Endothelial cell of umbilical vein (primary cell): ENCODE data around the gene RPS8. TPM values are rescaled to one million over a fixed set of nuclear protein-coding genes. Genes with fewer than 3 reads are reported as not detected.

ENCODE experiments used
- BruUV-seq: library from RNA; stranded (reverse); fragments of 400-500 nt; replicated peaks from 2 replicates; lab custom pipeline; 2021; lab: Mats Ljungman, UMichigan
- CTCF ChIA-PET: fragments of 300-600, 350-600 bp; sonication (Branson Sonifier 250); formaldehyde crosslinking; loops from one replicate; lab custom pipeline; 2021; ENCODE audit warnings: antibody characterized with exemption, inconsistent platforms; lab: Charles Lee
- POLR2A ChIA-PET: fragments of 300-600, 350-600 bp; sonication (Branson Sonifier 250); formaldehyde crosslinking; loops from one replicate; lab custom pipeline; 2021; ENCODE audit warnings: antibody characterized with exemption, inconsistent platforms; lab: Charles Lee
- DNase-seq: peaks from one replicate; pipeline ENCODE4 v3.0.0-alpha.2; 2011; ENCODE audit warnings: low read depth, low spot score
- FAIRE-seq: peaks from 2 replicates; lab custom pipeline; 2011; peaks lifted over from hg19 to GRCh38; lab: Jason Lieb, UNC
- H2AFZ ChIP-seq: 2 replicates; pipeline ENCODE4 v1.6.0; 2012; ENCODE audit warnings: low read depth, low read length, control low read depth, inconsistent platforms
- H3K27ac ChIP-seq: 2 replicates; pipeline ENCODE4 v1.5.1; 2011; ENCODE audit warnings: low read depth, mild to moderate bottlenecking, control low read depth, low read length, moderate library complexity; ENCODE audit not compliant: insufficient read depth
- H3K27me3 ChIP-seq, 2 experiments: 2 replicates each; pipeline versions ENCODE4 v1.6.0 to v1.6.1; 2011; ENCODE audit warnings: low read length in 2 of 2, mixed read lengths in 1 of 2; ENCODE audit not compliant: control insufficient read depth in 2 of 2, insufficient read depth in 2 of 2
- H3K36me3 ChIP-seq, 2 experiments: 2 replicates in 1 of 2; 3 replicates in 1 of 2; pipeline ENCODE4 v1.5.1; 2011; ENCODE audit warnings: low read length in 2 of 2, mild to moderate bottlenecking in 1 of 2, moderate library complexity in 1 of 2; ENCODE audit not compliant: control insufficient read depth in 2 of 2, insufficient read depth in 2 of 2; ENCODE audit errors: extremely low read depth in 1 of 2
- H3K4me1 ChIP-seq: 3 replicates; pipeline ENCODE4 v1.5.1; 2011; ENCODE audit warnings: mild to moderate bottlenecking, low read length; ENCODE audit not compliant: control insufficient read depth, insufficient read depth; ENCODE audit errors: extremely low read depth
- H3K4me2 ChIP-seq: 2 replicates; pipeline ENCODE4 v1.6.1; 2011; ENCODE audit warnings: low read length, control low read depth, mixed read lengths; ENCODE audit not compliant: insufficient read depth
- H3K4me3 ChIP-seq, 3 experiments: fragments of 200-600 bp in 1 of 3; sonication (generic), shearing (Covaris generic) in 1 of 3; replicated peaks in 1 of 3; 2 replicates each; pipeline ENCODE4 v1.5.1; 2011 to 2016; ENCODE audit warnings: control low read depth in 3 of 3, low read length in 3 of 3, mild to moderate bottlenecking in 2 of 3, inconsistent platforms in 1 of 3, low read depth in 1 of 3, moderate library complexity in 1 of 3; ENCODE audit not compliant: insufficient read depth in 1 of 3
- H3K79me2 ChIP-seq: 2 replicates; pipeline ENCODE4 v1.6.0; 2012; ENCODE audit warnings: low read length, inconsistent platforms; ENCODE audit not compliant: control insufficient read depth, insufficient read depth
- H3K9ac ChIP-seq: replicated peaks from 2 replicates; pipeline ENCODE3; 2011; ENCODE audit warnings: low read length, control low read depth; ENCODE audit not compliant: insufficient read depth; ENCODE audit errors: extremely low read depth
- H3K9me1 ChIP-seq: replicated peaks from 3 replicates; pipeline ENCODE4 v1.6.0; 2011; ENCODE audit warnings: mild to moderate bottlenecking, low read length; ENCODE audit not compliant: control insufficient read depth, insufficient read depth; ENCODE audit errors: extremely low read depth
- H3K9me3 ChIP-seq: replicated peaks from 2 replicates; pipeline ENCODE4 v1.5.1; 2012; ENCODE audit warnings: low read length, inconsistent platforms; ENCODE audit not compliant: control insufficient read depth, insufficient read depth
- H4K20me1 ChIP-seq: replicated peaks from 2 replicates; pipeline ENCODE3; 2011; ENCODE audit warnings: mild to moderate bottlenecking, low read length; ENCODE audit not compliant: control insufficient read depth, insufficient read depth; ENCODE audit errors: extremely low read depth
- EZH2 ChIP-seq: IDR thresholded peaks from 2 replicates; pipeline ENCODE4 v1.6.1; 2012; ENCODE audit warnings: borderline replicate concordance, low read depth, mild to moderate bottlenecking, moderate library complexity, low read length, inconsistent platforms; ENCODE audit not compliant: severe bottlenecking
- FOS ChIP-seq: IDR thresholded peaks from 2 replicates; pipeline ENCODE4 v1.6.1; 2011; ENCODE audit warnings: mild to moderate bottlenecking, low read length, moderate library complexity, borderline replicate concordance; ENCODE audit not compliant: insufficient read depth
- GATA2 ChIP-seq: IDR thresholded peaks from 2 replicates; pipeline ENCODE4 v1.7.0; 2011; ENCODE audit warnings: low read depth, mild to moderate bottlenecking, moderate library complexity, mixed read lengths, low read length; ENCODE audit not compliant: insufficient read length, insufficient read depth
- JUN ChIP-seq: IDR thresholded peaks from 2 replicates; pipeline ENCODE4 v1.6.1; 2011; ENCODE audit warnings: borderline replicate concordance, low read depth; ENCODE audit not compliant: insufficient read length, insufficient read depth
- MAX ChIP-seq: IDR thresholded peaks from 2 replicates; pipeline ENCODE4 v1.6.1; 2011; ENCODE audit not compliant: insufficient read depth, insufficient read length
- MYC ChIP-seq: IDR thresholded peaks from one replicate; pipeline ENCODE4 v1.6.1; 2011; ENCODE audit warnings: mild to moderate bottlenecking, low read depth, low read length
- POLR2A ChIP-seq: IDR thresholded peaks from 2 replicates; pipeline ENCODE4 v1.6.1; 2012; ENCODE audit warnings: low read depth, mild to moderate bottlenecking, control low read depth, low read length
- POLR2AphosphoS5 ChIP-seq: IDR thresholded peaks from 2 replicates; pipeline ENCODE4 v1.6.1; 2012; ENCODE audit warnings: low read depth, mild to moderate bottlenecking, control low read depth, low read length, moderate library complexity; ENCODE audit not compliant: insufficient read depth
- dilution Hi-C: fragments of 300-500 bp; cut with MboI; formaldehyde crosslinking; loops from one replicate; pipeline ENCODE4 v1.15.0; 2019; ENCODE audit warnings: low sequenced_read_pairs; ENCODE audit not compliant: extremely low pct_ligation_motif_present
- intact Hi-C: fragments of 100-400 bp; cut with micrococcal nuclease; formaldehyde crosslinking; loops from one replicate; pipeline ENCODE4 v1.10.0; 2022
- polyA plus RNA-seq, 4 experiments: library from polyadenylated mRNA; depleted of rRNA in 3 of 4; stranded (reverse) in 3 of 4; unstranded in 1 of 4; fragments of >200 nt; gene quantifications; 2 replicates each; pipeline versions ENCODE4 v1.2.1 to v1.2.3, GENCODE V29; 2011 to 2012; ENCODE audit warnings: missing spikeins in 1 of 4
- total RNA-seq: library from RNA; stranded (reverse); gene quantifications from 2 replicates; pipeline ENCODE4 v1.2.3, GENCODE V29; 2021
- TF ChIP-seq, protein P1 (sequence below), 2 donors: IDR thresholded peaks; 1 replicate in 1 of 2; 2 replicates in 1 of 2; pipeline ENCODE4 v1.5.1; 2011; ENCODE audit warnings: low read length in 2 of 2, mild to moderate bottlenecking in 2 of 2, moderate library complexity in 2 of 2, control low read depth in 1 of 2, inconsistent platforms in 1 of 2, low read depth in 1 of 2; ENCODE audit not compliant: insufficient read depth in 1 of 2; ENCODE audit errors: extremely low read depth in 1 of 2

Gene RPS8
- total and polyA plus RNA-seq, 2 donors (not counting 3 experiments of a cell fraction or from before 2014, with no cell fraction given), result 1,842 to 2,306 TPM

GRCh38 chr1:44785501-44786137 is 10.3 kb downstream of the RPS8 start:
- dilution Hi-C loops, result no loop called here

More at GRCh38 chr1:44785501-44786137, 10.3 kb downstream of the RPS8 start:
- no peaks in the 10 kb centered on the region for H3K79me2 ChIP-seq
- TF ChIP-seq FOS (no peak), JUN (no peak), GATA2 (no peak), POLR2A (no peak), POLR2AphosphoS5 (no peak), MYC (no peak), MAX (no peak), EZH2 (no peak)
- TF ChIP-seq, protein P1, sequence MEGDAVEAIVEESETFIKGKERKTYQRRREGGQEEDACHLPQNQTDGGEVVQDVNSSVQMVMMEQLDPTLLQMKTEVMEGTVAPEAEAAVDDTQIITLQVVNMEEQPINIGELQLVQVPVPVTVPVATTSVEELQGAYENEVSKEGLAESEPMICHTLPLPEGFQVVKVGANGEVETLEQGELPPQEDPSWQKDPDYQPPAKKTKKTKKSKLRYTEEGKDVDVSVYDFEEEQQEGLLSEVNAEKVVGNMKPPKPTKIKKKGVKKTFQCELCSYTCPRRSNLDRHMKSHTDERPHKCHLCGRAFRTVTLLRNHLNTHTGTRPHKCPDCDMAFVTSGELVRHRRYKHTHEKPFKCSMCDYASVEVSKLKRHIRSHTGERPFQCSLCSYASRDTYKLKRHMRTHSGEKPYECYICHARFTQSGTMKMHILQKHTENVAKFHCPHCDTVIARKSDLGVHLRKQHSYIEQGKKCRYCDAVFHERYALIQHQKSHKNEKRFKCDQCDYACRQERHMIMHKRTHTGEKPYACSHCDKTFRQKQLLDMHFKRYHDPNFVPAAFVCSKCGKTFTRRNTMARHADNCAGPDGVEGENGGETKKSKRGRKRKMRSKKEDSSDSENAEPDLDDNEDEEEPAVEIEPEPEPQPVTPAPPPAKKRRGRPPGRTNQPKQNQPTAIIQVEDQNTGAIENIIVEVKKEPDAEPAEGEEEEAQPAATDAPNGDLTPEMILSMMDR (IDR thresholded peaks at IDR 0.05; ENCODE audit: extremely low read depth in 1 of 2, insufficient read depth in 1 of 2, low read depth in 1 of 2, low read length in 2 of 2), result no peak
- no peaks in the 10 kb centered on the region for H3K9me1 ChIP-seq
- peaks cover 10% of the 10 kb centered on the region for H3K4me1 ChIP-seq
- POLR2A ChIA-PET, result no interaction called here
- peak overlapping the region in 1 of 3 experiments; percentile 12 for H3K4me3 ChIP-seq
- FAIRE-seq, result no peak
- H3K36me3 ChIP-seq, result no peaks in the 10 kb centered on the region
- H3K4me2 ChIP-seq, result peak overlapping the region; percentile 43
- H3K9ac ChIP-seq, result no peak overlapping the region
- H3K9me3 ChIP-seq, result no peaks in the 10 kb centered on the region
- CTCF ChIA-PET, result interaction anchor here (1.2 to 1.9 kb wide), 4 partner anchors 10 to 225 kb away, joined by 4 to 5 read pairs (median 4); partner anchors contain the start of genes HECTD3, RNU5D-1 and RPS8
- peak overlapping the region; percentile 70 for H2AFZ ChIP-seq
- no peak for DNase-seq
- intact Hi-C loops, result loop anchor here (1.0 kb wide), 2 partner anchors 34 to 227 kb away; partner anchors contain the start of gene UROD
- no peak overlapping the region for H3K27ac ChIP-seq
- H4K20me1 ChIP-seq, result no peaks in the 10 kb centered on the region
- no peaks in the 10 kb centered on the region for H3K27me3 ChIP-seq
- BruUV-seq, result no TSS peak
